ENCODE data around the gene DCXR. TPM values are rescaled to one million over a fixed set of nuclear protein-coding genes. Genes with fewer than 3 reads are reported as not detected.

Gene DCXR
- total and polyA plus RNA-seq, 2 donors (not counting 3 experiments of a cell fraction or from before 2014, with no cell fraction given) = 93.0 to 178 TPM

GRCh38 chr17:82009413-82009812, 28.1 kb downstream of the DCXR start:
- POLR2A ChIA-PET = no interaction called here
- dilution Hi-C loops (cut with MboI; ENCODE audit: extremely low pct_ligation_motif_present, low sequenced_read_pairs) = no loop called here

More at GRCh38 chr17:82009413-82009812, 28.1 kb downstream of the DCXR start:
- Histone ChIP-seq H3K4me1 (ENCODE audit: control insufficient read depth, extremely low read depth, insufficient read depth, low read length) (no peaks in the 10 kb centered on the region), H3K4me2 (ENCODE audit: insufficient read depth, low read length) (no peak overlapping the region), H3K9me1 (replicated peaks; ENCODE audit: control insufficient read depth, extremely low read depth, insufficient read depth, low read length) (no peaks in the 10 kb centered on the region), H3K9ac (replicated peaks; ENCODE audit: extremely low read depth, insufficient read depth, low read length) (no peak overlapping the region), H3K27ac (ENCODE audit: insufficient read depth, low read depth, low read length) (no peak overlapping the region), H2AFZ (ENCODE audit: low read depth, low read length) (no peak overlapping the region), H3K79me2 (ENCODE audit: control insufficient read depth, insufficient read depth, low read length) (no peaks in the 10 kb centered on the region), H3K4me3 (replicated peaks in 1 of 3; ENCODE audit: insufficient read depth in 1 of 3, low read depth in 1 of 3, low read length in 3 of 3) (no peak overlapping the region), H3K9me3 (replicated peaks; ENCODE audit: control insufficient read depth, insufficient read depth, low read length) (no peaks in the 10 kb centered on the region), H4K20me1 (replicated peaks; ENCODE audit: control insufficient read depth, extremely low read depth, insufficient read depth, low read length) (no peaks in the 10 kb centered on the region), H3K36me3 (ENCODE audit: control insufficient read depth in 2 of 2, extremely low read depth in 1 of 2, insufficient read depth in 2 of 2, low read length in 2 of 2) (no peaks in the 10 kb centered on the region), H3K27me3 (ENCODE audit: control insufficient read depth in 2 of 2, insufficient read depth in 2 of 2, low read length in 2 of 2) (no peaks in the 10 kb centered on the region)
- BruUV-seq (replicated peaks) = no TSS peak
- CTCF ChIA-PET = interaction anchor here (0.8 to 1.6 kb wide), 3 partner anchors 10 to 50 kb away, joined by 3 to 7 read pairs (median 3); no protein-coding TSS in a partner anchor
- intact Hi-C loops (cut with micrococcal nuclease) = no loop called here
- FAIRE-seq (no peak), DNase-seq (ENCODE audit: low read depth, low spot score) (no peak)
- TF ChIP-seq GATA2 (IDR thresholded peaks at IDR 0.05; ENCODE audit: insufficient read depth, insufficient read length, low read depth, low read length) (no peak), EZH2 (IDR thresholded peaks at IDR 0.05; ENCODE audit: borderline replicate concordance, low read depth, low read length, severe bottlenecking) (no peak), FOS (IDR thresholded peaks at IDR 0.05; ENCODE audit: borderline replicate concordance, insufficient read depth, low read length) (no peak), MYC (IDR thresholded peaks at IDR 0.05; ENCODE audit: low read depth, low read length) (no peak), POLR2AphosphoS5 (IDR thresholded peaks at IDR 0.05; ENCODE audit: insufficient read depth, low read depth, low read length) (no peak), JUN (IDR thresholded peaks at IDR 0.05; ENCODE audit: borderline replicate concordance, insufficient read depth, insufficient read length, low read depth) (no peak), POLR2A (IDR thresholded peaks at IDR 0.05; ENCODE audit: low read depth, low read length) (no peak)
- TF ChIP-seq, protein P1, sequence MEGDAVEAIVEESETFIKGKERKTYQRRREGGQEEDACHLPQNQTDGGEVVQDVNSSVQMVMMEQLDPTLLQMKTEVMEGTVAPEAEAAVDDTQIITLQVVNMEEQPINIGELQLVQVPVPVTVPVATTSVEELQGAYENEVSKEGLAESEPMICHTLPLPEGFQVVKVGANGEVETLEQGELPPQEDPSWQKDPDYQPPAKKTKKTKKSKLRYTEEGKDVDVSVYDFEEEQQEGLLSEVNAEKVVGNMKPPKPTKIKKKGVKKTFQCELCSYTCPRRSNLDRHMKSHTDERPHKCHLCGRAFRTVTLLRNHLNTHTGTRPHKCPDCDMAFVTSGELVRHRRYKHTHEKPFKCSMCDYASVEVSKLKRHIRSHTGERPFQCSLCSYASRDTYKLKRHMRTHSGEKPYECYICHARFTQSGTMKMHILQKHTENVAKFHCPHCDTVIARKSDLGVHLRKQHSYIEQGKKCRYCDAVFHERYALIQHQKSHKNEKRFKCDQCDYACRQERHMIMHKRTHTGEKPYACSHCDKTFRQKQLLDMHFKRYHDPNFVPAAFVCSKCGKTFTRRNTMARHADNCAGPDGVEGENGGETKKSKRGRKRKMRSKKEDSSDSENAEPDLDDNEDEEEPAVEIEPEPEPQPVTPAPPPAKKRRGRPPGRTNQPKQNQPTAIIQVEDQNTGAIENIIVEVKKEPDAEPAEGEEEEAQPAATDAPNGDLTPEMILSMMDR (IDR thresholded peaks at IDR 0.05; ENCODE audit: extremely low read depth in 1 of 2, insufficient read depth in 1 of 2, low read depth in 1 of 2, low read length in 2 of 2) = no peak
- TF ChIP-seq, protein P2, sequence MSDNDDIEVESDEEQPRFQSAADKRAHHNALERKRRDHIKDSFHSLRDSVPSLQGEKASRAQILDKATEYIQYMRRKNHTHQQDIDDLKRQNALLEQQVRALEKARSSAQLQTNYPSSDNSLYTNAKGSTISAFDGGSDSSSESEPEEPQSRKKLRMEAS (IDR thresholded peaks at IDR 0.05; ENCODE audit: insufficient read depth, insufficient read length) = no peak

Data from endothelial cell of umbilical vein (primary cell).